Activated B cell treated with CpG ODN at 0.5 μM for 24 hours (primary cell): ENCODE measurements around the gene STARD10. TPM values are rescaled to one million over a fixed set of nuclear protein-coding genes. Genes with fewer than 3 reads are reported as not detected.
"Not testable (repeated sequence)": the region's sequence is repeated elsewhere in the genome, so short reads cannot be mapped to it uniquely, and the experiment has no call there.

Experiments
- ATAC-seq: fragments of 200-7000 bp; cut with Tn5 transposase; one replicate; pipeline ENCODE4 v1.10.0; 2021; ENCODE audit warnings: low read depth, mild to moderate bottlenecking, moderate library complexity
- CTCF ChIA-PET: fragments of 350-600 bp; sonication (Branson Sonifier 250); formaldehyde crosslinking; loops from one replicate; lab custom pipeline; 2021; ENCODE audit warnings: antibody characterized with exemption; lab: Charles Lee
- POLR2A ChIA-PET: fragments of 350-600 bp; sonication (Branson Sonifier 250); formaldehyde crosslinking; loops from one replicate; lab custom pipeline; 2021; ENCODE audit warnings: antibody characterized with exemption; lab: Charles Lee
- DNase-seq: peaks from one replicate; pipeline ENCODE4 v3.0.0; 2022
- H3K27ac Mint-ChIP-seq: one replicate; pipeline ENCODE4 v1.8.0; 2020; ENCODE audit warnings: mixed read lengths
- H3K27me3 Mint-ChIP-seq: one replicate; pipeline ENCODE4 v1.8.0; 2021; ENCODE audit warnings: mixed read lengths
- H3K36me3 Mint-ChIP-seq: one replicate; pipeline ENCODE4 v1.8.0; 2021; ENCODE audit warnings: low read depth, mixed read lengths
- H3K4me1 Mint-ChIP-seq: one replicate; pipeline ENCODE4 v1.8.0; 2021; ENCODE audit warnings: mixed read lengths
- H3K4me3 Mint-ChIP-seq: one replicate; pipeline ENCODE4 v1.8.0; 2020; ENCODE audit warnings: mild to moderate bottlenecking, mixed read lengths
- H3K9me3 Mint-ChIP-seq: one replicate; pipeline ENCODE4 v1.8.0; 2020; ENCODE audit warnings: mixed read lengths
- CTCF ChIP-seq: fragments of 200-600 bp; IDR thresholded peaks from one replicate; pipeline ENCODE4 v1.8.0; 2022; ENCODE audit warnings: antibody characterized with exemption, mild to moderate bottlenecking
- intact Hi-C: fragments of 100-400 bp; cut with micrococcal nuclease; formaldehyde crosslinking; loops from one replicate; pipeline ENCODE4 v1.15.1; 2024
- total RNA-seq: library from RNA; stranded (reverse); gene quantifications from 2 replicates; pipeline ENCODE4 v1.2.3, GENCODE V29; 2022

STARD10 gene
- total RNA-seq, 1 donor from 2014 or later: 42.6 TPM

- intact Hi-C loops: no loop called here
- no peak for TF ChIP-seq CTCF
Measured at GRCh38 chr11:72808331-72808798, 14.5 kb upstream of the STARD10 start.

GRCh38 chr11:72807792-72808191 lies 13.9 kb upstream of the STARD10 start:
- TF ChIP-seq CTCF: no peak
- ChIA-PET POLR2A (interaction anchor here (0.6 to 1.5 kb wide), 14 partner anchors 14 to 369 kb away, joined by 3 to 13 read pairs (median 4); partner anchors contain the start of gene STARD10), CTCF (interaction anchor here (1.3 to 1.5 kb wide), 3 partner anchors 9 to 370 kb away, joined by 3 to 5 read pairs (median 4); no protein-coding TSS in a partner anchor)
- Mint-ChIP-seq H3K27ac (peak overlapping the region; percentile 56), H3K4me3 (no peak overlapping the region), H3K4me1 (peaks cover 30% of the 10 kb centered on the region), H3K9me3 (no peaks in the 10 kb centered on the region), H3K27me3 (no peaks in the 10 kb centered on the region), H3K36me3 (peaks cover 10% of the 10 kb centered on the region)
- intact Hi-C loops: no loop called here
- DNase-seq (no peak), ATAC-seq (peak; percentile 83)

More at GRCh38 chr11:72808331-72808798, 14.5 kb upstream of the STARD10 start:
- H3K36me3 Mint-ChIP-seq: peaks cover 13% of the 10 kb centered on the region
- ATAC-seq (no peak), DNase-seq (no peak)
- H3K4me3 Mint-ChIP-seq: no peak overlapping the region
- H3K4me1 Mint-ChIP-seq: peaks cover 36% of the 10 kb centered on the region
- no peaks in the 10 kb centered on the region for H3K9me3 Mint-ChIP-seq
- ChIA-PET CTCF (interaction anchor here (1.3 to 1.5 kb wide), 3 partner anchors 10 to 370 kb away, joined by 3 to 5 read pairs (median 4); no protein-coding TSS in a partner anchor), POLR2A (interaction anchor here (0.7 to 1.5 kb wide), 7 partner anchors 13 to 83 kb away, joined by 3 to 13 read pairs (median 6); partner anchors contain the start of gene STARD10)
- peak overlapping the region; percentile 56 for H3K27ac Mint-ChIP-seq
- H3K27me3 Mint-ChIP-seq: no peaks in the 10 kb centered on the region

- DNase-seq: no peak
- Mint-ChIP-seq H3K9me3 (no peaks in the 10 kb centered on the region), H3K27me3 (no peaks in the 10 kb centered on the region), H3K4me3 (no peak overlapping the region), H3K36me3 (peaks cover 10% of the 10 kb centered on the region), H3K4me1 (peaks cover 26% of the 10 kb centered on the region), H3K27ac (no peak overlapping the region)
- POLR2A ChIA-PET: interaction anchor here (0.6 to 1.5 kb wide), 14 partner anchors 9 to 369 kb away, joined by 3 to 13 read pairs (median 4); partner anchors contain the start of gene STARD10
- intact Hi-C loops: no loop called here
- CTCF ChIA-PET: interaction anchor here (1.3 to 1.5 kb wide), 3 partner anchors 8 to 371 kb away, joined by 3 to 5 read pairs (median 4); no protein-coding TSS in a partner anchor
- TF ChIP-seq CTCF: no peak
- peak; percentile 36 for ATAC-seq
Measured at GRCh38 chr11:72807021-72807693, 13.3 kb upstream of the STARD10 start.

GRCh38 chr11:72806378-72806777 lies 12.5 kb upstream of the STARD10 start:
- DNase-seq, H3K27me3 Mint-ChIP-seq, CTCF ChIA-PET, H3K4me3 Mint-ChIP-seq, H3K36me3 Mint-ChIP-seq, H3K27ac Mint-ChIP-seq, intact Hi-C loops, ATAC-seq, POLR2A ChIA-PET, H3K9me3 Mint-ChIP-seq: not testable (repeated sequence)
- H3K4me1 Mint-ChIP-seq: peaks cover 23% of the 10 kb centered on the region

- Mint-ChIP-seq H3K27ac (no peak overlapping the region), H3K36me3 (peaks cover 5% of the 10 kb centered on the region), H3K4me3 (no peak overlapping the region), H3K27me3 (no peaks in the 10 kb centered on the region), H3K9me3 (no peaks in the 10 kb centered on the region), H3K4me1 (peaks cover 21% of the 10 kb centered on the region)
- ChIA-PET POLR2A (no interaction called here), CTCF (no interaction called here)
- no peak for TF ChIP-seq CTCF
- intact Hi-C loops: no loop called here
- no peak for ATAC-seq
- DNase-seq: no peak
Measured at GRCh38 chr11:72805216-72805615, 11.4 kb upstream of the STARD10 start.
